Measurements from ENCODE around the gene HID1.
"Not testable (repeated sequence)": the region's sequence is repeated elsewhere in the genome, so short reads cannot be mapped to it uniquely, and the experiment has no call there.

HID1 gene

DNA sequence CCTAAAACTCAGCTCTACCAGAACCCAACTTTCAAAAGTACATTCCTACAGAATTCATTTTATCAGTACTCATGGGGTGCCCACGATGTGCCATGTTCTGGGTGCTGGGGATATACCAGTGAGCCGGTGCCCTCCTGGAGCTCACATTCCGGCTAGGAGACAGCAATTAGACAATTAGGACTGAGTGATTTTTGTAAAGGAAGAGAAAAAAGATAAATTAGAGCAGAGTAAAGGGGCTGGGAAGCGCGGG lies 39.5 kb upstream of the HID1 start:
- H3K4me3 ChIP-seq (replicated peaks; ENCODE audit: low read depth, low read length) = peak overlapping the region; percentile 92
- TF ChIP-seq, protein P1, sequence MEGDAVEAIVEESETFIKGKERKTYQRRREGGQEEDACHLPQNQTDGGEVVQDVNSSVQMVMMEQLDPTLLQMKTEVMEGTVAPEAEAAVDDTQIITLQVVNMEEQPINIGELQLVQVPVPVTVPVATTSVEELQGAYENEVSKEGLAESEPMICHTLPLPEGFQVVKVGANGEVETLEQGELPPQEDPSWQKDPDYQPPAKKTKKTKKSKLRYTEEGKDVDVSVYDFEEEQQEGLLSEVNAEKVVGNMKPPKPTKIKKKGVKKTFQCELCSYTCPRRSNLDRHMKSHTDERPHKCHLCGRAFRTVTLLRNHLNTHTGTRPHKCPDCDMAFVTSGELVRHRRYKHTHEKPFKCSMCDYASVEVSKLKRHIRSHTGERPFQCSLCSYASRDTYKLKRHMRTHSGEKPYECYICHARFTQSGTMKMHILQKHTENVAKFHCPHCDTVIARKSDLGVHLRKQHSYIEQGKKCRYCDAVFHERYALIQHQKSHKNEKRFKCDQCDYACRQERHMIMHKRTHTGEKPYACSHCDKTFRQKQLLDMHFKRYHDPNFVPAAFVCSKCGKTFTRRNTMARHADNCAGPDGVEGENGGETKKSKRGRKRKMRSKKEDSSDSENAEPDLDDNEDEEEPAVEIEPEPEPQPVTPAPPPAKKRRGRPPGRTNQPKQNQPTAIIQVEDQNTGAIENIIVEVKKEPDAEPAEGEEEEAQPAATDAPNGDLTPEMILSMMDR (IDR thresholded peaks at IDR 0.05; ENCODE audit: low read depth, low read length, missing control alignments) = no peak
- no peak for DNase-seq (ENCODE audit: extremely low read depth, low read depth)

DNA sequence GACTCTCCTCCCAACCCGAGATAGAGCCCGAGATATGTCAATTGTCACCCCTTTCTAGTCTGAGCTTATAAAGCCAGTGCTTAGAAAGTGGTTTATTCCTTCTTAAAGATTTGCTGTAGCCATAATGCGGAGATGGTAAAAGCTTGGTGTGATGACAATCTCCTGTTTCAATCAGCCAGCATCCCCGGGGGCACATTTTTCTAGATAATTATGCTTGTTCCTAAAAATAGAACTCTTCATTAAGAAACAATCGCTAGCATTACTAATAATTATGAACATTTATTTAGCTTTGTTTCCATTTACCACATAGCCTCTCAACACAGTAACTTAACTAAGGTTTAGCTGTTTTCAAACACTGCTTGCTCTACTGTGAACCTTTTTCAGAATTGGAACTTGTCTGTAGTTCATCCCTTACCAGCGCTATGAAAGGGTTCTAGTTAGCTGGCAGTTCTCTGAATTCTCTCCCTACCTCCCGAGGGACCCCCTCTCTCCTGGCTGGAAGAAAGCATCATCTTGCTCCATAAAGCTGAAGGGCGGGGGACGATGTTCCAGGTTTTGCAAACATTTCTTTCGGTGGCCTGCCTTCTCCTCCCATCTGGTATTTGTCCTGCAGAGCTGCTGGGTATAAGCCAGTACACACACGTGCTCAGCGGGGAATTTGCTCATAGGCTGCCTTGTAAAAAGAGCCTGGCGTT lies 39.0 kb upstream of the HID1 start:
- DNase-seq (ENCODE audit: extremely low read depth, low read depth) = peak; percentile 61
- TF ChIP-seq, protein P1 (IDR thresholded peaks at IDR 0.05; ENCODE audit: low read depth, low read length, missing control alignments) = no peak
- H3K4me3 ChIP-seq (replicated peaks; ENCODE audit: low read depth, low read length) = peak overlapping the region; percentile 92

DNA sequence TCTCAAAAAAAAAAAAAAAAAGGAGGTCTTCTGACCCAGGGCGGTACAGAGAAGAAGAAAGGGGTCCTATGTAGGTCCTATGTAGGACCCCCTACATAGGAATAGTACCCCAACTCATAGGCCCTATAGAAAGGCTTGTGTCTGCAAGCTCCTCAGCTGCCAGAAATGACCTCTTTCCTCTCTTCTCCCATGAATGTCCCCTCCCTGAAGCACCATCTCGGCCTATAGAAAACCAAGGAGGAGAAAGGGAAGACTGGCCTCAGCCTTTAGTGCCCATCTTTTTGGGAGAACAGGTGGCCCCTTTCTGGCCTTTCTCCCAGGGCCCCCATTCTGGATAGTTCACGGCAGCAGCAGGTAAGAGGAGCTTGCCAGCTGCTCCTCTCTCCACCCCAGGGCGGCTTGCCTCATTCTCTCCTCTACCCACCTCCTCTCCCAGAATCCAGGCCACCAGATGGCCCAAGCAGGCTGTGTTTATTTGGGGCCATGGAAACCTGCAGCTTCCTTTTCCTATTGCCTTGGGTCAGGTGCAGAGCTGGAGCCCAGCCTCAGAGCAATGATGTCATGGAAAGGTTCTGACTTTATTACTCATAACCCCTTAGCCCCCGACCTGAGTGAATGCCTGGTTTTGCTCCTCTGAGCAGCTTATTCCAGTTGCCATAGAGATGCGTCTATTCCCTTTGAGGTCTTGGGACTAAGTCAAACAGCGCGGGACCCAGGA lies 38.3 kb upstream of the HID1 start:
- no peak for DNase-seq (ENCODE audit: extremely low read depth, low read depth)
- no peak overlapping the region for H3K4me3 ChIP-seq (replicated peaks; ENCODE audit: low read depth, low read length)
- TF ChIP-seq, protein P1 (IDR thresholded peaks at IDR 0.05; ENCODE audit: low read depth, low read length, missing control alignments) = no peak

DNA sequence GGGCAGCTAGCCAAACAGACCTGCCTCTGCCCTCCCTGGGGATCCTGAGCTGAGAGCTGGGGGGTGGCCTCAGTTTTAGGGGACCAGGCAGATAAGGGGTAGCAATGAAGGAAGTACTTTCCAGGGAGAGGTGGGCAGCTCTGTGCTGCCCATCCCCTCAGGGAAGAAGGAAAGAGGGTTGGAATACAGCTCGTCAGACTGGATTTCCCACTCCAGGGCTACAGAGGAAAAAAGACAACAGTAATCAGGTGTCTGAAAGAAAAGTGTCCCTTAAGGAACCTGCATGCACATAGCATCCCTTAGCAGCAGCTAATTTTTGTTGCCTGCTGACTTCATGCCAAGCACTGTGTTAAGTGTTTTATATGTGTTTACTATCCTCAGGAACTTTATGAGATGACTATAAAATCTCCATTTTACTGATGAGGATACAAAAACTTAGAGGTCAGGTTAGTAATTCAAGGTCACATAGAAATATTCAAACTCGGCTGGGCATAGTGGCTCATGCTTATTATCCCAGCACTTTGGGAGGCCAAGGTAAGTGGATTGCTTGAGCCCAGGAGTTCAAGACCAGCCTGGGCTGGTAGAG lies 36.7 kb upstream of the HID1 start:
- TF ChIP-seq, protein P1 (IDR thresholded peaks at IDR 0.05; ENCODE audit: low read depth, low read length, missing control alignments) = no peak
- DNase-seq (ENCODE audit: extremely low read depth, low read depth) = no peak

DNA sequence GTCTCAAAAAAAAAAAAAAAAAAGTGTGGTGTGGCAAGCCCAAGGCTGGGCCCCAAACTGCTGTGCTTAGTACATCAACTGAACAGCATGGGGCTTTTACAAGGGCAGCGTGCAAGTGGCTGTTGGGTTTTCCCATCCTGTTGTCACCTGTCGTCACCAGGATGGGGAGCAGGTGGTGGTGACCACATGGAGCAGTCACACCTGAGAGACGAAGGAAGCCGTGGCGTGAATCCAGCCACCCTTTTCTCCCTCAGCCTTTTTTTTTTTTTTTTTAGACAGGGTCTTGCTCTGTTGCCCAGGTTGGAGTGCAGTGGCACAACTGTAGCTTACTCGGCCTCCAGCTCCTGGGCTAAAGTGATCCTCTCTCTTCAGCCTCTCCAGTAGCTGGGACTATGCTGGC lies 35.8 kb upstream of the HID1 start:
- DNase-seq (ENCODE audit: extremely low read depth, low read depth) = no peak
- H3K4me3 ChIP-seq (replicated peaks; ENCODE audit: low read depth, low read length) = no peak overlapping the region
- TF ChIP-seq, protein P1 (IDR thresholded peaks at IDR 0.05; ENCODE audit: low read depth, low read length, missing control alignments) = no peak

More for the DNA sequence above, 36.7 kb upstream of the HID1 start:
- no peak overlapping the region for H3K4me3 ChIP-seq (replicated peaks; ENCODE audit: low read depth, low read length)

DNA sequence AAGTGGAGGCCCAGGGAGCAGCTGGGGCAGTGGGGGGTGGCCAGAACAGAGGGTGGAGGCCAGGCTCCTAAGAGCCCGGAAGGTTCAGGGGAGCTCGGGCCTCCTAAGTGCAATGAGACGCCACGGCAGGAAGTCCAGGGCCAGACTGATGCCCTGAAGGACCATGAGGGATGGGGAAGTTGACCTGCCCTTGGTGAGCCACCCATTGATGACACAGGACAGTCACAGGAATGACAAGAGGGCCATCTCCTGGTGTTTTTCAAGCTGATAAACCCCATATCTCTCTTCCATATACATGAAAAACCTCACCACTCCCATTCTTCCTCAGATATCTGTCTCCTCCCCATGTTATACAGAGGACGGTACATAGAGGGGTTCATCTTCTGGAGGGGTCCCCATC lies 34.1 kb upstream of the HID1 start:
- H3K4me3 ChIP-seq (replicated peaks; ENCODE audit: low read depth, low read length) = no peak overlapping the region
- TF ChIP-seq, protein P1 (IDR thresholded peaks at IDR 0.05; ENCODE audit: low read depth, low read length, missing control alignments) = no peak
- DNase-seq (ENCODE audit: extremely low read depth, low read depth) = no peak

DNA sequence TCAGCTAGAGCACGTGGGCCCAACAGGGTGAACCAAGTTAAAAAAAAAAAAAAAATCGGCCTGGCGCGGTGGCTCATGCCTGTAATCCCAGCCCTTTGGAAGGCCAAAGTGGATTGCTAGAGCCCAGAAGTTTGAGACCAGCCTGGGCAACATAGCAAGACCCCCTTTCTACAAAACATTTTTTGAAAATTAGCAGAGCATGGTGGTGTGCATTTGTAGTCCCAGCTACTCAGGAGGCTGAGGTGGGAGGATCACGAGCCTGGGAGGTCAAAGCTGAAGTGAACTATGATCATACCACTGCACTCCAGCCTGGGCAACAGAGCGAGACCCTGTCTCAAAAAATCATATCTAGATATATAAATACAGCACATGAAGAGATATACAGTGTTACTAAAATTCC lies 33.5 kb upstream of the HID1 start:
- not testable (repeated sequence) for H3K4me3 ChIP-seq (replicated peaks; ENCODE audit: low read depth, low read length); DNase-seq (ENCODE audit: extremely low read depth, low read depth)
